Activated B cell treated with CpG ODN at 0.5 μM for 24 hours (primary cell): ENCODE results near the gene ENHO. TPM values are rescaled to one million over a fixed set of nuclear protein-coding genes. Genes with fewer than 3 reads are reported as not detected.

Source experiments
- ATAC-seq: fragments of 200-7000 bp; cut with Tn5 transposase; one replicate; pipeline ENCODE4 v1.10.0; 2021; ENCODE audit warnings: low read depth, mild to moderate bottlenecking, moderate library complexity
- CTCF ChIA-PET: fragments of 350-600 bp; sonication (Branson Sonifier 250); formaldehyde crosslinking; loops from one replicate; lab custom pipeline; 2021; ENCODE audit warnings: antibody characterized with exemption; lab: Charles Lee
- POLR2A ChIA-PET: fragments of 350-600 bp; sonication (Branson Sonifier 250); formaldehyde crosslinking; loops from one replicate; lab custom pipeline; 2021; ENCODE audit warnings: antibody characterized with exemption; lab: Charles Lee
- DNase-seq: peaks from one replicate; pipeline ENCODE4 v3.0.0; 2022
- H3K27ac Mint-ChIP-seq: one replicate; pipeline ENCODE4 v1.8.0; 2020; ENCODE audit warnings: mixed read lengths
- H3K27me3 Mint-ChIP-seq: one replicate; pipeline ENCODE4 v1.8.0; 2021; ENCODE audit warnings: mixed read lengths
- H3K36me3 Mint-ChIP-seq: one replicate; pipeline ENCODE4 v1.8.0; 2021; ENCODE audit warnings: low read depth, mixed read lengths
- H3K4me1 Mint-ChIP-seq: one replicate; pipeline ENCODE4 v1.8.0; 2021; ENCODE audit warnings: mixed read lengths
- H3K4me3 Mint-ChIP-seq: one replicate; pipeline ENCODE4 v1.8.0; 2020; ENCODE audit warnings: mild to moderate bottlenecking, mixed read lengths
- H3K9me3 Mint-ChIP-seq: one replicate; pipeline ENCODE4 v1.8.0; 2020; ENCODE audit warnings: mixed read lengths
- CTCF ChIP-seq: fragments of 200-600 bp; IDR thresholded peaks from one replicate; pipeline ENCODE4 v1.8.0; 2022; ENCODE audit warnings: antibody characterized with exemption, mild to moderate bottlenecking
- intact Hi-C: fragments of 100-400 bp; cut with micrococcal nuclease; formaldehyde crosslinking; loops from one replicate; pipeline ENCODE4 v1.15.1; 2024
- total RNA-seq: library from RNA; stranded (reverse); gene quantifications from 2 replicates; pipeline ENCODE4 v1.2.3, GENCODE V29; 2022

Gene ENHO
- total RNA-seq, 1 donor from 2014 or later, result not detected

GRCh38 chr9:34520505-34521385 is 2.0 kb downstream of the ENHO start:
- ChIA-PET CTCF (no interaction called here), POLR2A (interaction anchor here (1.0 kb wide), 1 partner anchor 100 kb away, joined by 3 read pairs; the partner anchor contains the start of gene DCTN3)
- no peaks in the 10 kb centered on the region for H3K9me3 Mint-ChIP-seq
- no peak for DNase-seq
- H3K27ac Mint-ChIP-seq, result no peak overlapping the region
- ATAC-seq, result no peak
- H3K4me1 Mint-ChIP-seq, result peaks cover 9% of the 10 kb centered on the region
- H3K27me3 Mint-ChIP-seq, result peaks cover 14% of the 10 kb centered on the region
- no peak for TF ChIP-seq CTCF
- no peak overlapping the region for H3K4me3 Mint-ChIP-seq
- intact Hi-C loops, result loop anchor here (5.0 kb wide), 1 partner anchor 188 kb away; no protein-coding TSS in a partner anchor
- no peaks in the 10 kb centered on the region for H3K36me3 Mint-ChIP-seq

DNA sequence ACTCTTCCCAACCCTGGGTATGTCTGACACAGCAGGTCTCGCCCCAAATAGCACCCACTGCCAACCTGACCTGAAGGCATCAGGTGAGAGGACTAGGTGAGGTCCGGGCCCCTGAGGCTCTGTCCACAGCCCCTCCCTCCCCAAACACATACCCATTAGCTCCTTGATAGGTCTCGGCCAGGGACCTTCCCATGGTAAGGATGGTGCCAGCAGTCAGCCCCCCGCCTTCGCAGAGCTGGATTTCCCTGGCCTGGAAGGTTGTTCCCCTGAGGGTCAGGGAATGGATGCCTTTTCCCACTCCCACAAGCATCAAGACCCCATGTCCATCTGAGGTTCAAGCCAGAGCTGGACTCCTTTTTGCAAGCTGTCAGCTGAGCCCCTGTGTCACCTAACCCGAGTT is 2.7 kb downstream of the ENHO start:
- DNase-seq (no peak), ATAC-seq (no peak)
- no peak for TF ChIP-seq CTCF
- POLR2A ChIA-PET, result no interaction called here
- CTCF ChIA-PET, result no interaction called here
- no peaks in the 10 kb centered on the region for H3K36me3 Mint-ChIP-seq
- H3K4me3 Mint-ChIP-seq, result no peak overlapping the region
- peaks cover 9% of the 10 kb centered on the region for H3K4me1 Mint-ChIP-seq
- H3K27me3 Mint-ChIP-seq, result peaks cover 8% of the 10 kb centered on the region
- no peak overlapping the region for H3K27ac Mint-ChIP-seq
- H3K9me3 Mint-ChIP-seq, result no peaks in the 10 kb centered on the region
- intact Hi-C loops, result loop anchor here (5.0 kb wide), 1 partner anchor 188 kb away; no protein-coding TSS in a partner anchor

GRCh38 chr9:34519321-34520020 is 3.3 kb downstream of the ENHO start:
- no peak for ATAC-seq
- H3K4me3 Mint-ChIP-seq, result no peak overlapping the region
- CTCF ChIA-PET, result no interaction called here

GRCh38 chr9:34518896-34519295 is 3.9 kb downstream of the ENHO start:
- Mint-ChIP-seq H3K9me3 (no peaks in the 10 kb centered on the region), H3K27me3 (peaks cover 2% of the 10 kb centered on the region), H3K4me1 (peaks cover 9% of the 10 kb centered on the region), H3K36me3 (no peaks in the 10 kb centered on the region), H3K4me3 (no peak overlapping the region), H3K27ac (no peak overlapping the region)
- CTCF ChIA-PET, result no interaction called here
- no peak for DNase-seq
- no peak for TF ChIP-seq CTCF
- POLR2A ChIA-PET, result no interaction called here
- ATAC-seq, result no peak
- intact Hi-C loops, result no loop called here

More at GRCh38 chr9:34519321-34520020, 3.3 kb downstream of the ENHO start:
- intact Hi-C loops, result loop anchor here (5.0 kb wide), 1 partner anchor 187 kb away; no protein-coding TSS in a partner anchor
- H3K27me3 Mint-ChIP-seq, result peaks cover 2% of the 10 kb centered on the region
- H3K36me3 Mint-ChIP-seq, result no peaks in the 10 kb centered on the region
- POLR2A ChIA-PET, result no interaction called here
- H3K27ac Mint-ChIP-seq, result no peak overlapping the region
- no peak for DNase-seq
- no peaks in the 10 kb centered on the region for H3K9me3 Mint-ChIP-seq
- no peak for TF ChIP-seq CTCF
- peaks cover 9% of the 10 kb centered on the region for H3K4me1 Mint-ChIP-seq

DNA sequence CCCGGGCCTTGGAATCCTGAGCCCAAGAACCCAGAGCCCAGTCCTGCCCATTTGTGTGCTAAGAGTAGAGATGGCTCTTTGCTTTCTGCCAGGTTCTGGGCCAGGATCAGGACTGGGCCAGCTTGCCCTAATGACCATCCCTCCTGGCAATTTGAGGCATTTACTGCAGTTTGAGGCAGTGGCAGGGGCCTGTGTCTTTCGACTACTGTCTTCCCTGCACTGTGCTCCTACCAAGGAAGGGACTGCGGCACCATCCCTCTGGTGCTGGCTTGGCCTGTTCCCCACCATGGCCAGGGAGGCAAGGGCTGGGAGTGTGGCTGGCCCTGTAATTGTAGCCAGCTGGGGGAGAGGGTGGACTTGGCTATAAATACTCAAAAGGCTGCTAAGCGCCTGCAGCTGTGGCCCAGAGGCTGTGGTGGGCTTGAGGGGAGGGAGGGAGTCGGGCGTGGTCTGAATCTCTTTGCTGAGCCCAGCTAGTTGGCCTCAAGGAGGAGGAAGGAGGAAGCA is 4.6 kb downstream of the ENHO start:
- Mint-ChIP-seq H3K27ac (no peak overlapping the region), H3K4me1 (peaks cover 5% of the 10 kb centered on the region), H3K9me3 (no peaks in the 10 kb centered on the region), H3K36me3 (no peaks in the 10 kb centered on the region), H3K27me3 (peaks cover 2% of the 10 kb centered on the region), H3K4me3 (no peak overlapping the region)
- no peak for DNase-seq
- CTCF ChIA-PET, result no interaction called here
- no peak for ATAC-seq
- TF ChIP-seq CTCF, result no peak
- POLR2A ChIA-PET, result no interaction called here
- intact Hi-C loops, result no loop called here
